ENCODE measurements around the gene TMEM255A.

DNA sequence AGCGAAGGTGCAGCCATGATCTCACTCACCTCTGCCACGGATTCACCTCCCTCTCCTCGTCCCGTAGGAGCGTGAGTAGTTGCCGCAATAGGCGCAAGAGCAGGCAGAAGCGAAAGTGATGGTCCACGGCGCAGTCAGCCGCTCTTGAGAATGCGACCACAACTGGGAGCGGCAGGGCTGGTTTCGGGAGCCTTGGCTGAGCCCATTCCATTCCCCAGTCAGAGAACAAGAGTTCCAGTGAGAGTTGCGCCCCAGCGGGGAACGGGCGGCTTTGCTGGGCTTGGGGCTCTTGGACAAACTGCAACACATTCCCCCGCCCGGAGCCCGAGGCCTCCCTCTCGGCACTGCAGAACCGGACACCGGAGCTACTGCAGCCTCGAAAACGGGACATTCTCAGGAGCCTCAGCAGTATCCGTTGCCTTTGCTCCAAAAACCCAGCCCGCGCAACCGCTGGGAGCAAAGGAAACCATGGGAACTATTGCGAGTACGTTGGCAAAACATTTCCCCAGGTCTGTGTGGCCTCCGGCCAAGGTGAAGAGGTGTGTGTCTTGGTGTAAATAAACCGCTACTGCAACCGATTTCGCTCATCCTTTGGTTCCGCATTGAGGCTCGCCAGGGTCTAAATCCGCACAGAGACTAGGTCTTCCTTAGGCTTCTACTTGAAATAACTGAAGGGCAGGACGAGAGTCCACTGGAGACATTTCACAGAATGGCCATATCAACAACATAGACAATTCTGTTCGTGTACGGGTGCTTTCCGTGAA, 66.3 kb downstream of the TMEM255A start:
- TF ChIP-seq EZH2 (IDR thresholded peaks at IDR 0.05; ENCODE audit: low read length, missing control alignments) = no peak
- TF ChIP-seq, protein P1, sequence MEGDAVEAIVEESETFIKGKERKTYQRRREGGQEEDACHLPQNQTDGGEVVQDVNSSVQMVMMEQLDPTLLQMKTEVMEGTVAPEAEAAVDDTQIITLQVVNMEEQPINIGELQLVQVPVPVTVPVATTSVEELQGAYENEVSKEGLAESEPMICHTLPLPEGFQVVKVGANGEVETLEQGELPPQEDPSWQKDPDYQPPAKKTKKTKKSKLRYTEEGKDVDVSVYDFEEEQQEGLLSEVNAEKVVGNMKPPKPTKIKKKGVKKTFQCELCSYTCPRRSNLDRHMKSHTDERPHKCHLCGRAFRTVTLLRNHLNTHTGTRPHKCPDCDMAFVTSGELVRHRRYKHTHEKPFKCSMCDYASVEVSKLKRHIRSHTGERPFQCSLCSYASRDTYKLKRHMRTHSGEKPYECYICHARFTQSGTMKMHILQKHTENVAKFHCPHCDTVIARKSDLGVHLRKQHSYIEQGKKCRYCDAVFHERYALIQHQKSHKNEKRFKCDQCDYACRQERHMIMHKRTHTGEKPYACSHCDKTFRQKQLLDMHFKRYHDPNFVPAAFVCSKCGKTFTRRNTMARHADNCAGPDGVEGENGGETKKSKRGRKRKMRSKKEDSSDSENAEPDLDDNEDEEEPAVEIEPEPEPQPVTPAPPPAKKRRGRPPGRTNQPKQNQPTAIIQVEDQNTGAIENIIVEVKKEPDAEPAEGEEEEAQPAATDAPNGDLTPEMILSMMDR (conservative IDR thresholded peaks at IDR 0.05 in 1 of 2, IDR thresholded peaks at IDR 0.05 in 1 of 2; ENCODE audit: low read depth in 1 of 2, low read length in 2 of 2) = no peak

Data from fibroblast of lung (primary cell).